ENCODE data around the gene SH3PXD2A. TPM values are rescaled to one million over a fixed set of nuclear protein-coding genes. Genes with fewer than 3 reads are reported as not detected.

SH3PXD2A gene
- total RNA-seq, 2 experiments from 2014 or later = 12.4 to 14.5 TPM

GRCh38 chr10:103759100-103759781 lies 96.1 kb downstream of the SH3PXD2A start:
- no peaks in the 10 kb centered on the region for H3K9me3 Mint-ChIP-seq (ENCODE audit: low read depth)
- no peaks in the 10 kb centered on the region for H3K27me3 Mint-ChIP-seq
- CTCF ChIA-PET = interaction anchor here (0.7 to 3.7 kb wide), 10 partner anchors 9 to 96 kb away, joined by 3 to 22 read pairs (median 6); partner anchors contain the start of gene SH3PXD2A
- DNase-seq (peak; percentile 80), ATAC-seq (peak; percentile 77)
- no peaks in the 10 kb centered on the region for H3K36me3 Mint-ChIP-seq
- peak overlapping the region; percentile 82 for H3K27ac Mint-ChIP-seq
- H3K4me3 Mint-ChIP-seq = peak overlapping the region; percentile 8
- H3K4me1 Mint-ChIP-seq = peaks cover 66% of the 10 kb centered on the region

- DNase-seq = no peak
- CTCF ChIA-PET = interaction anchor here (1.1 to 3.7 kb wide), 9 partner anchors 9 to 100 kb away, joined by 3 to 22 read pairs (median 7); no protein-coding TSS in a partner anchor
- ATAC-seq = peak; percentile 3
- Mint-ChIP-seq H3K9me3 (ENCODE audit: low read depth) (peaks cover 2% of the 10 kb centered on the region), H3K36me3 (no peaks in the 10 kb centered on the region), H3K27me3 (peaks cover 5% of the 10 kb centered on the region), H3K4me3 (peak overlapping the region; percentile 9), H3K27ac (peak overlapping the region; percentile 82), H3K4me1 (peaks cover 63% of the 10 kb centered on the region)
These were observed 97.1 kb downstream of the SH3PXD2A start for GRCh38 chr10:103758294-103758681.

GRCh38 chr10:103757531-103758293 lies 97.7 kb downstream of the SH3PXD2A start:
- H3K4me1 Mint-ChIP-seq = peaks cover 58% of the 10 kb centered on the region
- peak overlapping the region; percentile 9 for H3K4me3 Mint-ChIP-seq
- DNase-seq = peak; percentile 88
- H3K9me3 Mint-ChIP-seq (ENCODE audit: low read depth) = peaks cover 2% of the 10 kb centered on the region
- H3K27ac Mint-ChIP-seq = peak overlapping the region; percentile 82
- peak; percentile 62 for ATAC-seq
- H3K27me3 Mint-ChIP-seq = peaks cover 5% of the 10 kb centered on the region
- H3K36me3 Mint-ChIP-seq = no peaks in the 10 kb centered on the region
- CTCF ChIA-PET = interaction anchor here (1.1 to 3.7 kb wide), 8 partner anchors 9 to 101 kb away, joined by 3 to 22 read pairs (median 6); no protein-coding TSS in a partner anchor

GRCh38 chr10:103756277-103756869 lies 99.0 kb downstream of the SH3PXD2A start:
- no peak for DNase-seq
- CTCF ChIA-PET = interaction anchor here (0.7 to 5.5 kb wide), 4 partner anchors 8 to 98 kb away, joined by 3 to 31 read pairs (median 12); no protein-coding TSS in a partner anchor
- Mint-ChIP-seq H3K9me3 (ENCODE audit: low read depth) (peaks cover 5% of the 10 kb centered on the region), H3K27me3 (peaks cover 5% of the 10 kb centered on the region), H3K27ac (peak overlapping the region; percentile 56), H3K36me3 (peaks cover 3% of the 10 kb centered on the region), H3K4me3 (no peak overlapping the region), H3K4me1 (peaks cover 55% of the 10 kb centered on the region)
- no peak for ATAC-seq

GRCh38 chr10:103752680-103753248 lies 102.6 kb downstream of the SH3PXD2A start:
- Mint-ChIP-seq H3K36me3 (peaks cover 3% of the 10 kb centered on the region), H3K27me3 (peaks cover 5% of the 10 kb centered on the region), H3K27ac (no peak overlapping the region), H3K4me3 (no peak overlapping the region), H3K4me1 (peaks cover 43% of the 10 kb centered on the region), H3K9me3 (ENCODE audit: low read depth) (peaks cover 6% of the 10 kb centered on the region)
- CTCF ChIA-PET = interaction anchor here (0.8 to 5.5 kb wide), 10 partner anchors 10 to 102 kb away, joined by 3 to 31 read pairs (median 4); partner anchors contain the start of gene SH3PXD2A
- DNase-seq = no peak
- ATAC-seq = no peak

GRCh38 chr10:103751667-103752290 lies 103.6 kb downstream of the SH3PXD2A start:
- peaks cover 3% of the 10 kb centered on the region for H3K36me3 Mint-ChIP-seq
- peaks cover 42% of the 10 kb centered on the region for H3K4me1 Mint-ChIP-seq
- H3K27me3 Mint-ChIP-seq = peaks cover 5% of the 10 kb centered on the region
- peaks cover 6% of the 10 kb centered on the region for H3K9me3 Mint-ChIP-seq (ENCODE audit: low read depth)
- CTCF ChIA-PET = interaction anchor here (1.0 to 5.5 kb wide), 6 partner anchors 13 to 136 kb away, joined by 3 to 31 read pairs (median 3); no protein-coding TSS in a partner anchor
- no peak overlapping the region for H3K4me3 Mint-ChIP-seq
- DNase-seq (no peak), ATAC-seq (no peak)
- no peak overlapping the region for H3K27ac Mint-ChIP-seq

- Mint-ChIP-seq H3K36me3 (peaks cover 3% of the 10 kb centered on the region), H3K27me3 (peaks cover 5% of the 10 kb centered on the region), H3K9me3 (ENCODE audit: low read depth) (peaks cover 6% of the 10 kb centered on the region), H3K4me3 (no peak overlapping the region), H3K4me1 (peaks cover 46% of the 10 kb centered on the region), H3K27ac (no peak overlapping the region)
- ATAC-seq = no peak
- CTCF ChIA-PET = interaction anchor here (1.3 kb wide), 1 partner anchor 137 kb away, joined by 3 read pairs; no protein-coding TSS in a partner anchor
- DNase-seq = no peak
These were observed 104.5 kb downstream of the SH3PXD2A start for GRCh38 chr10:103750836-103751235.

GRCh38 chr10:103749779-103750178 lies 105.6 kb downstream of the SH3PXD2A start:
- H3K9me3 Mint-ChIP-seq (ENCODE audit: low read depth) = peaks cover 6% of the 10 kb centered on the region
- H3K36me3 Mint-ChIP-seq = peaks cover 3% of the 10 kb centered on the region
- peaks cover 52% of the 10 kb centered on the region for H3K4me1 Mint-ChIP-seq
- CTCF ChIA-PET = interaction anchor here (0.8 to 4.1 kb wide), 5 partner anchors 9 to 51 kb away, joined by 3 to 22 read pairs (median 6); no protein-coding TSS in a partner anchor
- H3K27ac Mint-ChIP-seq = no peak overlapping the region
- ATAC-seq (no peak), DNase-seq (no peak)
- H3K27me3 Mint-ChIP-seq = peaks cover 5% of the 10 kb centered on the region
- no peak overlapping the region for H3K4me3 Mint-ChIP-seq

GRCh38 chr10:103748020-103748419 lies 107.4 kb downstream of the SH3PXD2A start:
- no peak overlapping the region for H3K4me3 Mint-ChIP-seq
- DNase-seq (peak; percentile 80), ATAC-seq (peak; percentile 74)
- H3K9me3 Mint-ChIP-seq (ENCODE audit: low read depth) = peaks cover 5% of the 10 kb centered on the region
- H3K4me1 Mint-ChIP-seq = peaks cover 43% of the 10 kb centered on the region
- H3K36me3 Mint-ChIP-seq = peaks cover 3% of the 10 kb centered on the region
- CTCF ChIA-PET = interaction anchor here (0.9 to 4.1 kb wide), 10 partner anchors 10 to 99 kb away, joined by 3 to 22 read pairs (median 5); no protein-coding TSS in a partner anchor
- H3K27me3 Mint-ChIP-seq = no peaks in the 10 kb centered on the region
- peak overlapping the region; percentile 78 for H3K27ac Mint-ChIP-seq

- ATAC-seq (no peak), DNase-seq (no peak)
- peaks cover 43% of the 10 kb centered on the region for H3K4me1 Mint-ChIP-seq
- no peak overlapping the region for H3K4me3 Mint-ChIP-seq
- CTCF ChIA-PET = interaction anchor here (0.7 to 4.1 kb wide), 9 partner anchors 11 to 100 kb away, joined by 3 to 22 read pairs (median 4); no protein-coding TSS in a partner anchor
- peak overlapping the region; percentile 83 for H3K27ac Mint-ChIP-seq
- H3K27me3 Mint-ChIP-seq = no peaks in the 10 kb centered on the region
- peaks cover 2% of the 10 kb centered on the region for H3K36me3 Mint-ChIP-seq
- peaks cover 3% of the 10 kb centered on the region for H3K9me3 Mint-ChIP-seq (ENCODE audit: low read depth)
These were observed 108.0 kb downstream of the SH3PXD2A start for GRCh38 chr10:103747193-103747865.

GRCh38 chr10:103746598-103746997 lies 108.8 kb downstream of the SH3PXD2A start:
- DNase-seq (no peak), ATAC-seq (no peak)
- peaks cover 2% of the 10 kb centered on the region for H3K9me3 Mint-ChIP-seq (ENCODE audit: low read depth)
- peaks cover 43% of the 10 kb centered on the region for H3K4me1 Mint-ChIP-seq
- H3K27ac Mint-ChIP-seq = peak overlapping the region; percentile 83
- no peaks in the 10 kb centered on the region for H3K36me3 Mint-ChIP-seq
- no peak overlapping the region for H3K4me3 Mint-ChIP-seq
- H3K27me3 Mint-ChIP-seq = no peaks in the 10 kb centered on the region
- CTCF ChIA-PET = interaction anchor here (3.0 to 4.1 kb wide), 2 partner anchors 12 to 19 kb away, joined by 8 to 22 read pairs; no protein-coding TSS in a partner anchor

Data from activated CD8-positive, alpha-beta memory T cell treated with anti-CD3 and anti-CD28 coated beads, Interleukin-2, amount 10 ng/mL, durations not matched to agents 7 days and 5 days (primary cell).